H7 (cell line): ENCODE measurements around the gene ST3GAL3. TPM values are rescaled to one million over a fixed set of nuclear protein-coding genes. Genes with fewer than 3 reads are reported as not detected.

Source experiments
- DNase-seq: peaks from one replicate; pipeline ENCODE4 v3.0.0; 2012
- H3K27me3 ChIP-seq: 2 replicates; pipeline ENCODE4 v1.6.0; 2011; ENCODE audit warnings: mild to moderate bottlenecking, low read length; ENCODE audit not compliant: control insufficient read depth, insufficient read depth
- H3K36me3 ChIP-seq: replicated peaks from 2 replicates; pipeline ENCODE4 v1.5.1; 2011; ENCODE audit warnings: low read length; ENCODE audit not compliant: control insufficient read depth, insufficient read depth
- H3K4me3 ChIP-seq: 2 replicates; pipeline ENCODE4 v1.5.1; 2011; ENCODE audit warnings: low read depth, mild to moderate bottlenecking, control low read depth, low read length, moderate library complexity; ENCODE audit not compliant: insufficient read depth
- total RNA-seq: library from RNA; depleted of rRNA; stranded (reverse); fragments of >200 nt; shearing (Covaris generic); gene quantifications from 2 replicates; pipeline ENCODE4 v1.2.3, GENCODE V29; 2014

Gene ST3GAL3
- total RNA-seq, 1 experiment from 2014 or later, result 18.8 TPM

DNA sequence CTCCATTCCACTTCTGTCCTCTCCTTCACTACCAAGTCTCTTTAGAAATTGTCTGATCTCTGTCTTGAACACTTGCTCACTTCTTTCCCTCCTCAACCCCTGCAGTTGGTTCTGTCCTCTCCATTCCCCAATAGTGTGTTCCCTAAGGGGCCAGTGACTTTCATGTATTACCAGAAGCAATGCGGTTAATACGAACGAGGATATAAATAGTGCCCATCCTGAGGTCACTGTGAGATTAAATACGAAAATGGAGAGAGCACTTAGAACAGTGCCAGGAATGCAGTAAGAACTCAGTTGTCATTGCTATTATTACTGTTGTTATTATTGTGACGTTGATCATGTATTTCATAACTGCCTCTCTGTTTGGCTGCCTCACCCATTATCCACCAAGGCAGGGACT, 173.3 kb downstream of the ST3GAL3 start:
- DNase-seq, result no peak
- no peak overlapping the region for H3K4me3 ChIP-seq
- no peaks in the 10 kb centered on the region for H3K36me3 ChIP-seq
- H3K27me3 ChIP-seq, result no peaks in the 10 kb centered on the region

DNA sequence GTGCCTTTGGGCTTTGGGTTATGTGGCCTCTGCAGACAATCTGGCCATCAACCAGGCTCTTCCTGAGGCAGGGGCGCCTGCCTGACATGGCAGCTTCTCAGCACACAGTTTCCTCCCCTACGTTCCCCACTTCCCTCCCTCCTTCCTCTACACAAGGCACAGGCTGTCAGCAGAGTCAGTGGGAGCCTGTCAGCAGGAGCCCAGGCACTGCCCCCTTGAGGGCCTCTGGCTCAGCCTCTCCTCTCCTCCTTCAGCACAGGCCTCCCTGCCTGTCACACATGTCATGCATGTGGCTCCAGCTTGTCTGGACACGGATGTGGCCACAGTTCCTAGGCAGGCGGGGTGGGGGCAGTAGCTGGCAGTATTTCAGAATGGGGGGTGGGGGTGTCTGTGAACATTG, 174.1 kb downstream of the ST3GAL3 start:
- DNase-seq, result peak; percentile 46
- no peaks in the 10 kb centered on the region for H3K27me3 ChIP-seq
- no peaks in the 10 kb centered on the region for H3K36me3 ChIP-seq
- no peak overlapping the region for H3K4me3 ChIP-seq

GRCh38 chr1:43882763-43883162, 175.4 kb downstream of the ST3GAL3 start:
- Histone ChIP-seq H3K4me3 (no peak overlapping the region), H3K27me3 (no peaks in the 10 kb centered on the region), H3K36me3 (no peaks in the 10 kb centered on the region)
- DNase-seq, result no peak

- Histone ChIP-seq H3K36me3 (no peaks in the 10 kb centered on the region), H3K4me3 (no peak overlapping the region), H3K27me3 (no peaks in the 10 kb centered on the region)
- no peak for DNase-seq
These were observed 176.0 kb downstream of the ST3GAL3 start for GRCh38 chr1:43883321-43883720.

DNA sequence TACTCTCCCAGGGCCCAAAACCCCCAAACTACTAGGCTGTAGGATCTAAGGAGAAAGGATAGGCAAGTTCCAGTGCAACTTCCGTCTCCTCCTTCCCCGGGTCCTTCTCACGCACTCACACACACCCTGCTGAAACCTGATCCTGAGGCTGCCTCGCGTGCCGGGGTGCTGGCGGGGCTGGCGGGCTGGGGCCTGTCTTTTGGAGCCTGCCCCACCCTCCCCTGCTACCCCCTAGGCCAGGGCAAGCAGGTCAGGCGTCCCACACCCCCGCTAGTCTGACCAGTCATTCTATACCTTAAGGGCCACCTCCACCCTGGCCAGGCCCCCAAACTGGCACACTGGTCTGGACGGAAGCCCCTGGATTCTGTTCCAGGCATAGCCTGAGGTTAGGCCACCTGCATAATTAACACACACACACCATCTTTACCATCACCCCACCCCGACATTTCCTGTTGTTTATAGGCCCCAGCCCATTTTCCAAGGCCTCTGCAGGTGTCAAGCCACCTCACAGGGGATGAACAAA, 178.0 kb downstream of the ST3GAL3 start:
- peak; percentile 88 for DNase-seq
- no peaks in the 10 kb centered on the region for H3K27me3 ChIP-seq
- H3K4me3 ChIP-seq, result no peak overlapping the region
- H3K36me3 ChIP-seq, result no peaks in the 10 kb centered on the region

GRCh38 chr1:43887748-43888147, 180.4 kb downstream of the ST3GAL3 start:
- DNase-seq, result peak; percentile 62
- Histone ChIP-seq H3K36me3 (no peaks in the 10 kb centered on the region), H3K27me3 (no peaks in the 10 kb centered on the region), H3K4me3 (no peak overlapping the region)

GRCh38 chr1:43890815-43891214, 183.5 kb downstream of the ST3GAL3 start:
- Histone ChIP-seq H3K4me3 (no peak overlapping the region), H3K27me3 (no peaks in the 10 kb centered on the region), H3K36me3 (no peaks in the 10 kb centered on the region)
- no peak for DNase-seq

- H3K4me3 ChIP-seq, result no peak overlapping the region
These were observed 185.7 kb downstream of the ST3GAL3 start for GRCh38 chr1:43893006-43893405.

DNA sequence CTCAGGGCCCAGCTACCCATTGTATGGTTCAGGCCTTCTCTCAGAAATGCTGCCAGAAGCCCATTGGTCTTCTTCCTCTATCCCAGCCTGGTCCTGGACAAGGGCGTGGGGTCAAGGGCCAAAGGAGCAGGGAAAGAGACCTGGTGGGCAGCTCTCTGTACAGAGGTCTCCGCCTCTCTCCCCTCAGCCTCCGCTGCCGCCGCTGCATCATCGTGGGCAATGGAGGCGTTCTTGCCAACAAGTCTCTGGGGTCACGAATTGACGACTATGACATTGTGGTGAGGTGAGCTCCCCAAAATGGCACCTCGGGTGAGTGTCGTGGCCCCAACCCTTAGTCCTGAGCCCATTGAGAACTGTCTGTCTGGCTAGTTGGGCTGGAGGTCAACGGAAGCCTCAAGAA, 191.6 kb downstream of the ST3GAL3 start:
- Histone ChIP-seq H3K36me3 (no peaks in the 10 kb centered on the region; the same call in 1 of the 2 replicates), H3K4me3 (no peak overlapping the region), H3K27me3 (no peaks in the 10 kb centered on the region)
- DNase-seq, result no peak

More at GRCh38 chr1:43893006-43893405, 185.7 kb downstream of the ST3GAL3 start:
- H3K36me3 ChIP-seq, result no peaks in the 10 kb centered on the region
- no peak for DNase-seq
- H3K27me3 ChIP-seq, result no peaks in the 10 kb centered on the region

DNA sequence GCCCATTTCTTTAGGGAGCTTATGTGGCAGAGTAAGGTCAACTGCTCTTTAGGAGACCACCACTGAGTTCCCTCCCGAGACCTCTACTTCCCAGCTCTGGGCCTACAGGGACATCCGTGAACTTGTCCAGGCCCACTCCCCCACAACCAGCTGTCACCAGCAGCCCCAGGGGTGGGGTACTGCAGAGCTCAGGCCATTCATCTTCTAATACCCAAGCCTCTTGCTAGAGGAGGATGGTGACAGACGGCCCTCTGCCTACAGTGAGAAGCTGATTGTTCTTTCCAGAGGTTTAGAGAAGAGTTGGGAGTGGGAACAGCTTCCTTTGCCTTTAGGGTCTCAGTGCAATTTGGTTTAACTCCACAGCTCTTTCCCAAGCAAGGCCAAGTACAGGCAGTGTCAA, 193.1 kb downstream of the ST3GAL3 start:
- H3K27me3 ChIP-seq, result no peaks in the 10 kb centered on the region
- no peaks in the 10 kb centered on the region; the same call in 1 of the 2 replicates for H3K36me3 ChIP-seq
- H3K4me3 ChIP-seq, result no peak overlapping the region
- DNase-seq, result no peak

- H3K4me3 ChIP-seq, result no peak overlapping the region
- H3K27me3 ChIP-seq, result no peaks in the 10 kb centered on the region
- H3K36me3 ChIP-seq, result no peaks in the 10 kb centered on the region; the same call in 1 of the 2 replicates
- no peak for DNase-seq
These were observed 194.0 kb downstream of the ST3GAL3 start for GRCh38 chr1:43901196-43901961.

- no peaks in the 10 kb centered on the region; the same call in 1 of the 2 replicates for H3K36me3 ChIP-seq
These were observed 194.9 kb downstream of the ST3GAL3 start for GRCh38 chr1:43902058-43902831.

GRCh38 chr1:43904660-43905551, 197.6 kb downstream of the ST3GAL3 start:
- H3K27me3 ChIP-seq, result no peaks in the 10 kb centered on the region
- DNase-seq, result no peak
- H3K36me3 ChIP-seq, result no peaks in the 10 kb centered on the region
- H3K4me3 ChIP-seq, result no peak overlapping the region

More at GRCh38 chr1:43902058-43902831, 194.9 kb downstream of the ST3GAL3 start:
- no peaks in the 10 kb centered on the region for H3K27me3 ChIP-seq
- no peak for DNase-seq
- no peak overlapping the region for H3K4me3 ChIP-seq

- Histone ChIP-seq H3K27me3 (no peaks in the 10 kb centered on the region), H3K4me3 (no peak overlapping the region), H3K36me3 (no peaks in the 10 kb centered on the region)
- DNase-seq, result no peak
These were observed 200.9 kb downstream of the ST3GAL3 start for GRCh38 chr1:43908226-43908625.
